Measurements from ENCODE around the gene ICOS. TPM values are rescaled to one million over a fixed set of nuclear protein-coding genes. Genes with fewer than 3 reads are reported as not detected.

Gene ICOS
- total RNA-seq, 1 experiment from 2014 or later, result not detected

DNA sequence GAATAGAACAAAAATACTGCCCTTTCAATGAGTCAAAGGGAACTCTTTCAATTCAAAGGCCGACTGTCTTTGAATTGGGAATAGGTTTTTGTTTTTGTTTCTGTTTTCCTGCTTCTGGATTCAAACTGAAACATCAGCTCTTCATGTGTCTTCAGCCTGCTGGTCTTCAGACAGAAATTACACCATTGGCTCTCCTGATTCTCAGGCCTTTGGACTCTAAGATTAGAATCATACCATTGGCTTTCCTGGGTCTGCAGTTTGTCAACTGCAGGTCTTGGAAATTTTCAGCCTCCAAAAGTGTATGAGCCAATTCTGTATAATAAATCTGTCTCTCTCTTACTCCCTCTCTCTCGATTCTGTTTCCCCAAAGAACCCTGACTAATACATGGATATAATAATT is 37.9 kb upstream of the ICOS start:
- no peak overlapping the region for H3K9ac ChIP-seq (ENCODE audit: low read length)
- H3K4me2 ChIP-seq (ENCODE audit: low read length), result no peak overlapping the region
- H3K36me3 ChIP-seq (ENCODE audit: low read depth, low read length), result no peaks in the 10 kb centered on the region
- no TSS peak for BruUV-seq (replicated peaks)
- ATAC-seq, result no peak
- intact Hi-C loops (cut with micrococcal nuclease), result no loop called here
- TF ChIP-seq CTCF (conservative IDR thresholded peaks at IDR 0.05; ENCODE audit: low read depth, low read length), result no peak
- no peak for TF ChIP-seq EZH2 (IDR thresholded peaks at IDR 0.05; ENCODE audit: low read length, unreplicated experiment)
- TF ChIP-seq EZH2phosphoT487 (IDR thresholded peaks at IDR 0.05; ENCODE audit: borderline replicate concordance, low read length), result no peak
- H3F3A ChIP-seq (ENCODE audit: low read length, unreplicated experiment), result no peaks in the 10 kb centered on the region
- no peak overlapping the region for H3K4me3 ChIP-seq (ENCODE audit: low read length)
- ChIA-PET CTCF (no interaction called here), POLR2A (ENCODE audit: unreplicated experiment) (no interaction called here)
- no peak overlapping the region for H2AFZ ChIP-seq (ENCODE audit: low read length)
- DNase-seq, result no peak
- peaks cover 7% of the 10 kb centered on the region for H3K9me3 ChIP-seq (ENCODE audit: low read length)
- peaks cover 5% of the 10 kb centered on the region; the same call in 1 of the 2 replicates for H3K27me3 ChIP-seq (ENCODE audit: low read length)
- peaks cover 5% of the 10 kb centered on the region; the same call in 1 of the 2 replicates for H3K4me1 ChIP-seq (ENCODE audit: insufficient read depth, low read length)
- no peak overlapping the region for H3K27ac ChIP-seq (ENCODE audit: low read length)
- no peaks in the 10 kb centered on the region for H3K79me2 ChIP-seq (ENCODE audit: low read length)
- no peaks in the 10 kb centered on the region for H4K20me1 ChIP-seq (ENCODE audit: low read length)
- H3K9me2 ChIP-seq (replicated peaks; ENCODE audit: low read length), result no peaks in the 10 kb centered on the region

DNA sequence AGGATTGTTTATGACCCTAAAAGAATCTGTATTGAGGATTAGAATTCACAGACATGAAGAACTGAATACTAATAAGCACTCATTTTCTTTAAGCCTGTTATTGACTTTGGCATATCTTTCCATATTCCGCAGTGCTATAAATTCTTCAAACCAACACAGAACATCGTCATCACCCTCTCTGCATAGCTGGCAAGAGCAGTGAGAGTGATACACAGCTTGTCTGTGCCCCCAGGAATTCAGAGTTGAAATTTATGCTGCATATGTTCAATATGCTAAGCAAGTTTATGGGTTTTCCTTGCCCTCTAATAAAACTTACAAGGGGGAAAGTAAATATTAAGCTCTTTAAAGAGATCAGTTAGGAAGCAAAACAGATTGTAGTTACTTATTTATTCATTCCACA is 36.3 kb upstream of the ICOS start:
- ATAC-seq (peak; percentile 99), DNase-seq (peak; percentile 39)
- no peak overlapping the region for H3K9ac ChIP-seq (ENCODE audit: low read length)
- H3K27me3 ChIP-seq (ENCODE audit: low read length), result peaks cover 5% of the 10 kb centered on the region; the same call in 1 of the 2 replicates
- CTCF ChIA-PET, result interaction anchor here (0.8 kb wide), 1 partner anchor 246 kb away, joined by 9 read pairs; no protein-coding TSS in a partner anchor
- H3K27ac ChIP-seq (ENCODE audit: low read length), result no peak overlapping the region
- no peaks in the 10 kb centered on the region for H3K9me2 ChIP-seq (replicated peaks; ENCODE audit: low read length)
- TF ChIP-seq CTCF (conservative IDR thresholded peaks at IDR 0.05; ENCODE audit: low read depth, low read length) (no peak), EZH2phosphoT487 (IDR thresholded peaks at IDR 0.05; ENCODE audit: borderline replicate concordance, low read length) (no peak), EZH2 (IDR thresholded peaks at IDR 0.05; ENCODE audit: low read length, unreplicated experiment) (no peak)
- POLR2A ChIA-PET (ENCODE audit: unreplicated experiment), result no interaction called here
- H3K79me2 ChIP-seq (ENCODE audit: low read length), result no peaks in the 10 kb centered on the region
- BruUV-seq (replicated peaks), result no TSS peak
- H3F3A ChIP-seq (ENCODE audit: low read length, unreplicated experiment), result no peaks in the 10 kb centered on the region
- no peaks in the 10 kb centered on the region for H3K36me3 ChIP-seq (ENCODE audit: low read depth, low read length)
- no peak overlapping the region for H2AFZ ChIP-seq (ENCODE audit: low read length)
- H4K20me1 ChIP-seq (ENCODE audit: low read length), result no peaks in the 10 kb centered on the region
- peaks cover 5% of the 10 kb centered on the region; the same call in 1 of the 2 replicates for H3K4me1 ChIP-seq (ENCODE audit: insufficient read depth, low read length)
- no peak overlapping the region for H3K4me3 ChIP-seq (ENCODE audit: low read length)
- intact Hi-C loops (cut with micrococcal nuclease), result loop anchor here (10.0 kb wide), 1 partner anchor 145 kb away; no protein-coding TSS in a partner anchor
- peaks cover 7% of the 10 kb centered on the region for H3K9me3 ChIP-seq (ENCODE audit: low read length)
- H3K4me2 ChIP-seq (ENCODE audit: low read length), result no peak overlapping the region

DNA sequence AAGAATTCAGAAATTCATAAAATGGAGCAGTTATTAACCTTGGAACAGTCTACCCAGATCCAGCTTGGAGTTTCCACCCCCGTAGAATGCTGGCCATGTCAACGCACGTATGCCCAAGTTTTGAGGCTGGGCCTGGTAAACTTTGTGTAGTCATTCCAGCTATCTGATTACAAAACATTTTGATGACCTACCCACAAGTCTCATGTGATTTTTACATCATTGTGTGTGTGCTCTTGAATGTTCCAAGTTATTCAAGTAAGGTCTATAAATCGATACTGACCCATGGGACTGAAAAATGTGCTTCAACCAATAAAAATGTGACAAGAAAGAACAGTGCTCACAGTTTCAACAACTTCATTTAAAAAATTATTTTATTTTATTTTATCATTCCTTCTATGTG is 32.5 kb upstream of the ICOS start:
- H3K9ac ChIP-seq (ENCODE audit: low read length), result no peak overlapping the region
- H2AFZ ChIP-seq (ENCODE audit: low read length), result no peak overlapping the region
- no peaks in the 10 kb centered on the region for H3F3A ChIP-seq (ENCODE audit: low read length, unreplicated experiment)
- BruUV-seq (replicated peaks), result no TSS peak
- no peak overlapping the region for H3K4me2 ChIP-seq (ENCODE audit: low read length)
- CTCF ChIA-PET, result no interaction called here
- H3K36me3 ChIP-seq (ENCODE audit: low read depth, low read length), result no peaks in the 10 kb centered on the region
- H3K27ac ChIP-seq (ENCODE audit: low read length), result no peak overlapping the region
- H3K27me3 ChIP-seq (ENCODE audit: low read length), result peaks cover 5% of the 10 kb centered on the region; the same call in 1 of the 2 replicates
- no peaks in the 10 kb centered on the region for H3K9me2 ChIP-seq (replicated peaks; ENCODE audit: low read length)
- peaks cover 7% of the 10 kb centered on the region for H3K9me3 ChIP-seq (ENCODE audit: low read length)
- ATAC-seq (no peak), DNase-seq (no peak)
- no peak overlapping the region for H3K4me3 ChIP-seq (ENCODE audit: low read length)
- POLR2A ChIA-PET (ENCODE audit: unreplicated experiment), result no interaction called here
- no peaks in the 10 kb centered on the region for H4K20me1 ChIP-seq (ENCODE audit: low read length)
- TF ChIP-seq CTCF (conservative IDR thresholded peaks at IDR 0.05; ENCODE audit: low read depth, low read length) (no peak), EZH2 (IDR thresholded peaks at IDR 0.05; ENCODE audit: low read length, unreplicated experiment) (no peak), EZH2phosphoT487 (IDR thresholded peaks at IDR 0.05; ENCODE audit: borderline replicate concordance, low read length) (no peak)
- peaks cover 6% of the 10 kb centered on the region; the same call in 1 of the 2 replicates for H3K4me1 ChIP-seq (ENCODE audit: insufficient read depth, low read length)
- intact Hi-C loops (cut with micrococcal nuclease), result loop anchor here (10.0 kb wide), 1 partner anchor 149 kb away; no protein-coding TSS in a partner anchor
- H3K79me2 ChIP-seq (ENCODE audit: low read length), result no peaks in the 10 kb centered on the region

Data from PC-3 (cell line).